Loucy (cell line): Measurements from ENCODE around the gene PUS3.

Experiments
- CTCF ChIP-seq: fragments of 200-600 bp; sonication (generic); conservative IDR thresholded peaks from 2 replicates; pipeline ENCODE4 v1.5.1; 2014; ENCODE audit warnings: mild to moderate bottlenecking, antibody characterized with exemption, low read length
- EZH2phosphoT487 ChIP-seq: fragments of 200-600 bp; IDR thresholded peaks from 2 replicates; pipeline ENCODE4 v1.6.1; 2018; ENCODE audit warnings: antibody characterized with exemption, mild to moderate bottlenecking, moderate library complexity, borderline replicate concordance

- TF ChIP-seq CTCF (no peak), EZH2phosphoT487 (no peak)
Measured at GRCh38 chr11:125949271-125950177, 46.5 kb upstream of the PUS3 start.
